HCT116 (cell line): ENCODE results near the gene LDAH. TPM values are rescaled to one million over a fixed set of nuclear protein-coding genes. Genes with fewer than 3 reads are reported as not detected.

Source experiments
- ATAC-seq: fragments of 200-7000 bp; cut with Tn5 transposase; 2 replicates; pipeline ENCODE4 v1.9.1; 2020; ENCODE audit warnings: mild to moderate bottlenecking, moderate library complexity
- BruUV-seq: library from RNA; stranded (reverse); fragments of 400-500 nt; replicated peaks from 2 replicates; lab custom pipeline; 2021; lab: Mats Ljungman, UMichigan
- CTCF ChIA-PET: fragments of 300-600 bp; sonication (Branson Sonifier 250); formaldehyde crosslinking; loops from one replicate; lab custom pipeline; 2021; ENCODE audit warnings: antibody characterized with exemption; lab: Charles Lee
- POLR2A ChIA-PET: fragments of 300-600, 350-600 bp; sonication (Branson Sonifier 250); formaldehyde crosslinking; loops from one replicate; lab custom pipeline; 2021; ENCODE audit warnings: antibody characterized with exemption; lab: Charles Lee
- RAD21 ChIA-PET, 2 experiments: fragments of 300-600 bp; sonication (Branson Sonifier 250); formaldehyde crosslinking; loops; one replicate each; lab custom pipeline; 2023; ENCODE audit warnings: low total read pairs in 2 of 2; ENCODE audit not compliant: uncharacterized antibody in 2 of 2, unreplicated experiment in 2 of 2, low non-redundant PET in 1 of 2; lab: Charles Lee
- DNase-seq: peaks from one replicate; pipeline ENCODE4 v3.0.0-alpha.2; 2010; ENCODE audit warnings: low read depth, low spot score
- H2AFZ ChIP-seq: fragments of 200-600 bp; shearing (Covaris generic), sonication (generic); 2 replicates; pipeline ENCODE4 v1.6.1; 2017; ENCODE audit warnings: low read depth, mixed run types, mixed read lengths, antibody characterized with exemption, low read length; ENCODE audit not compliant: poor library complexity, severe bottlenecking
- H3K27ac ChIP-seq: 2 replicates; pipeline ENCODE4 v1.5.1; 2012; ENCODE audit warnings: low read depth, low read length
- H3K27me3 ChIP-seq: fragments of 200-600 bp; sonication (generic); 2 replicates; pipeline ENCODE4 v1.6.1; 2016; ENCODE audit warnings: mixed run types, low read length, mixed read lengths; ENCODE audit not compliant: insufficient read depth
- H3K36me3 ChIP-seq, 2 experiments: fragments of 200-500 bp in 1 of 2; fragments of 200-600 bp in 1 of 2; sonication (Bioruptor generic) in 1 of 2; sonication (generic) in 1 of 2; 2 replicates each; pipeline versions ENCODE4 v1.5.1 to v1.6.1; 2014 to 2016; ENCODE audit warnings: low read length in 2 of 2, inconsistent platforms in 1 of 2, mixed read lengths in 1 of 2, mixed run types in 1 of 2; ENCODE audit not compliant: insufficient read depth in 2 of 2, control insufficient read depth in 1 of 2
- H3K4me1 ChIP-seq, 2 experiments: fragments of 200-600 bp in 1 of 2; sonication (generic) in 1 of 2; 2 replicates each; pipeline versions ENCODE4 v1.5.1 to v1.6.1; 2012 to 2017; ENCODE audit warnings: low read length in 2 of 2, inconsistent platforms in 1 of 2, mild to moderate bottlenecking in 1 of 2, mixed read lengths in 1 of 2, mixed run types in 1 of 2, moderate library complexity in 1 of 2; ENCODE audit not compliant: insufficient read depth in 2 of 2, control insufficient read depth in 1 of 2
- H3K4me2 ChIP-seq: fragments of 200-600 bp; sonication (generic); 2 replicates; pipeline ENCODE4 v1.6.1; 2017; ENCODE audit warnings: mixed run types, low read length, mixed read lengths
- H3K4me3 ChIP-seq, 2 experiments: fragments of 200-600 bp in 1 of 2; sonication (generic) in 1 of 2; replicated peaks in 1 of 2; 2 replicates each; pipeline ENCODE4 v1.5.1; 2011 to 2016; ENCODE audit warnings: low read length in 2 of 2, control low read depth in 1 of 2, low read depth in 1 of 2, mild to moderate bottlenecking in 1 of 2, mixed read lengths in 1 of 2, mixed run types in 1 of 2
- H3K79me2 ChIP-seq: fragments of 200-600 bp; sonication (generic); 2 replicates; pipeline ENCODE4 v1.6.1; 2017; ENCODE audit warnings: mild to moderate bottlenecking, mixed run types, low read length, moderate library complexity, mixed read lengths; ENCODE audit not compliant: insufficient read depth
- H3K9ac ChIP-seq: fragments of 200-600 bp; sonication (generic); 2 replicates; pipeline ENCODE4 v1.6.1; 2016; ENCODE audit warnings: low read length, mixed read lengths
- H3K9me2 ChIP-seq: fragments of 200-600 bp; sonication (generic), shearing (Covaris generic); 2 replicates; pipeline ENCODE4 v1.6.1; 2017; ENCODE audit warnings: mixed run types, mild to moderate bottlenecking, moderate library complexity; ENCODE audit not compliant: insufficient read depth
- H3K9me3 ChIP-seq, 2 experiments: fragments of 200-500 bp in 1 of 2; fragments of 200-600 bp in 1 of 2; sonication (Bioruptor generic) in 1 of 2; sonication (generic) in 1 of 2; 2 replicates each; pipeline ENCODE4 v1.6.1; 2014 to 2017; ENCODE audit warnings: low read length in 2 of 2, mixed read lengths in 2 of 2, inconsistent platforms in 1 of 2, low read depth in 1 of 2, mild to moderate bottlenecking in 1 of 2, mixed run types in 1 of 2, moderate library complexity in 1 of 2; ENCODE audit not compliant: control insufficient read depth in 1 of 2, insufficient read depth in 1 of 2
- H4K20me1 ChIP-seq: fragments of 200-600 bp; sonication (generic), shearing (Covaris generic); 2 replicates; pipeline ENCODE4 v1.6.1; 2017; ENCODE audit warnings: mixed run types, mild to moderate bottlenecking, moderate library complexity; ENCODE audit not compliant: insufficient read depth
- ELF1 ChIP-seq: IDR thresholded peaks from 2 replicates; pipeline ENCODE4 v1.6.1; 2012; ENCODE audit warnings: low read depth, borderline replicate concordance
- POLR2A ChIP-seq: IDR thresholded peaks from 2 replicates; pipeline ENCODE4 v1.7.0; 2011; ENCODE audit warnings: borderline replicate concordance; ENCODE audit not compliant: insufficient read depth, insufficient read length; ENCODE audit errors: extremely low read depth
- POLR2AphosphoS5 ChIP-seq: IDR thresholded peaks from 2 replicates; pipeline ENCODE4 v1.6.1; 2011; ENCODE audit warnings: mild to moderate bottlenecking, low read depth, low read length, moderate library complexity
- SP1 ChIP-seq: IDR thresholded peaks from 2 replicates; pipeline ENCODE4 v1.6.1; 2012; ENCODE audit warnings: low read depth
- ZFX ChIP-seq: fragments of 450-650 bp; IDR thresholded peaks from 2 replicates; pipeline ENCODE4 v1.6.1; 2017
- intact Hi-C: fragments of 100-400 bp; cut with micrococcal nuclease; formaldehyde crosslinking; loops from 2 replicates; pipeline ENCODE4 v1.10.0; 2022
- total RNA-seq: library from RNA; stranded (reverse); gene quantifications from one replicate; pipeline ENCODE4 v1.2.1, GENCODE V29; 2021; ENCODE audit not compliant: unreplicated experiment
- TF ChIP-seq, protein P1 (sequence below): IDR thresholded peaks from 2 replicates; pipeline ENCODE4 v1.6.1; 2011; ENCODE audit warnings: mild to moderate bottlenecking, low read length, moderate library complexity; ENCODE audit not compliant: insufficient replicate concordance; ENCODE audit errors: extremely low read depth
- TF ChIP-seq, protein P2 (sequence below): IDR thresholded peaks from 2 replicates; pipeline ENCODE4 v1.6.1; 2012

Gene LDAH
- total RNA-seq, 1 experiment from 2014 or later, result 25.7 TPM

DNA sequence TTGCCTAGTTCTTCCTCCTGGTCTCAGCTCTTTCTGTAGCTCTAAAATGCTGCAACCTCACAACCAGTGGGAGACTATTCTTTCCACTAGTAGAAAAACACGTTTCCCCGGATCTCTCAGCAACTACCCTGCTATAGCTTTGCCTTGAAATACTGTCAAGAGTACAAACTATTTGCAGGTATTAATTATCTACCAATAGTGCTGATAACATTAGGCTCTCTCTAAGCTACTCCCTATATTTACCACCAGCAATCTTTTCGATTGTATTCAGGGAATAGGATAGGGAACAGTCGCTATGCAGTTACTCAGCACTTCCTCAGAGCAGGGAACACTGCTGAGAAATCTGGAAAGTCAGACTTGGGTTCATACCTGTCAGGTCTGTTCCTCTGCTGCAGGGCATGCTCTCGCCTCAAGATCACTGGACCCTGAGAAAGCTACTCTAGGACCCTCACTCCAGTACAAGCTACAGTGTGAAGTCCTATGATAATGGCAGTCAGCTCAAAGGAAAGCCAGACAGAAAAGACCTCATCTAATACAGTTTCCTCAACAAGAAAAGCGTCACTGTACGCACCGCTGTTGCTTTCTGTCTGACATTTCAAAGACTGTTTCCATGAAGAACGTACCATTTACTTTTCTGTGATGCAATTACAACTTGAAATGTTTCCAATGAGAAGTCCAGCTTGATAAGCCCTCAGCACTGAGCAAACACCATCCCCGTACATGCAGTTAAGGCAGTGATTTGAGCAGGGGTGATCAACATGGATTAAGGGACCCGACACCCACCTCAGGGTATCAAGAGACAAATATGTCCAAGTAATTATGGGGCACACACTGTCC, 133.3 kb downstream of the LDAH start (continued):
- TF ChIP-seq ELF1 (no peak), SP1 (no peak), POLR2AphosphoS5 (no peak)

DNA sequence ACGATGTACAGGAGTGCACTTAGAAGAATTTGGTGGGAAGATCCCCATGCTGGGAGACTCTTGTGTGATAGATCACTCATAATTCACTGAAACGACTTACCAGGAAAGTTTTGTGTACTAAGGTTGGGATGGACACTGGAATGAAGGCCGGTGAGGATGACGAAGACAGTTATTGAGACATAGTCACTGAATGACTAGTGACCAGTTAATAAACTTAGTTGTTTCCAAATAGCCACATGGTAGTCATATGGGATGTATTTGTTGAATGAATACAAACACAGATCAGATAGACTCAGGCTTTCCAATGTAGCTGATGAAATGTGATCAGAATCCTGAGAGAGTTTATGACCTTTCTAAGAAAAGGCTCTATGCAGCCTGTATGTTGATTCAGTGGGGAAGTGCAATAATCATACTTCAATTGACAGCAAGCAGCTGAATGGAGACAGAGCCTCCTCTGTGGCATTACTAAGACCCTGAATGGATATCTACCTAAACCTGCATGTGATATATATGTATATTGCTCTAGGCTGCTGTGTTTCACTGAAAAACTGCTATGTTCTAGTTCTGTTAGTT, 135.6 kb downstream of the LDAH start:
- intact Hi-C loops, result no loop called here
- H3K4me2 ChIP-seq, result no peak overlapping the region
- ChIA-PET CTCF (no interaction called here), RAD21 (no interaction called here), POLR2A (no interaction called here)
- no peak overlapping the region for H2AFZ ChIP-seq
- H3K9me3 ChIP-seq, result no peaks in the 10 kb centered on the region
- H3K27me3 ChIP-seq, result no peaks in the 10 kb centered on the region
- no peak for ATAC-seq
- DNase-seq, result no peak
- 0 out of 4 replicates have a peak, but pooled peaks cover 2 to 3% of the 10 kb centered on the region in 2 experiments for H3K36me3 ChIP-seq
- H3K9me2 ChIP-seq, result no peaks in the 10 kb centered on the region
- no peaks in the 10 kb centered on the region for H3K79me2 ChIP-seq
- H3K9ac ChIP-seq, result no peak overlapping the region
- no peaks in the 10 kb centered on the region for H3K4me1 ChIP-seq
- H3K4me3 ChIP-seq, result no peak overlapping the region
- H4K20me1 ChIP-seq, result no peaks in the 10 kb centered on the region; the same call in 1 of the 2 replicates
- H3K27ac ChIP-seq, result no peak overlapping the region
- TF ChIP-seq POLR2A (no peak), ZFX (no peak)
- TF ChIP-seq, protein P1, sequence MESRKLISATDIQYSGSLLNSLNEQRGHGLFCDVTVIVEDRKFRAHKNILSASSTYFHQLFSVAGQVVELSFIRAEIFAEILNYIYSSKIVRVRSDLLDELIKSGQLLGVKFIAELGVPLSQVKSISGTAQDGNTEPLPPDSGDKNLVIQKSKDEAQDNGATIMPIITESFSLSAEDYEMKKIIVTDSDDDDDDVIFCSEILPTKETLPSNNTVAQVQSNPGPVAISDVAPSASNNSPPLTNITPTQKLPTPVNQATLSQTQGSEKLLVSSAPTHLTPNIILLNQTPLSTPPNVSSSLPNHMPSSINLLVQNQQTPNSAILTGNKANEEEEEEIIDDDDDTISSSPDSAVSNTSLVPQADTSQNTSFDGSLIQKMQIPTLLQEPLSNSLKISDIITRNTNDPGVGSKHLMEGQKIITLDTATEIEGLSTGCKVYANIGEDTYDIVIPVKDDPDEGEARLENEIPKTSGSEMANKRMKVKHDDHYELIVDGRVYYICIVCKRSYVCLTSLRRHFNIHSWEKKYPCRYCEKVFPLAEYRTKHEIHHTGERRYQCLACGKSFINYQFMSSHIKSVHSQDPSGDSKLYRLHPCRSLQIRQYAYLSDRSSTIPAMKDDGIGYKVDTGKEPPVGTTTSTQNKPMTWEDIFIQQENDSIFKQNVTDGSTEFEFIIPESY, result no peak
- TF ChIP-seq, protein P2, sequence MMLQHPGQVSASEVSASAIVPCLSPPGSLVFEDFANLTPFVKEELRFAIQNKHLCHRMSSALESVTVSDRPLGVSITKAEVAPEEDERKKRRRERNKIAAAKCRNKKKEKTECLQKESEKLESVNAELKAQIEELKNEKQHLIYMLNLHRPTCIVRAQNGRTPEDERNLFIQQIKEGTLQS, result no peak
- BruUV-seq, result no TSS peak
